WTC11 (cell line): Measurements from ENCODE around the gene ATP5MC3. TPM values are rescaled to one million over a fixed set of nuclear protein-coding genes. Genes with fewer than 3 reads are reported as not detected.

Experiments
- ATAC-seq: fragments of 200-7000 bp; cut with Tn5 transposase; 2 replicates; pipeline ENCODE4 v1.10.0; 2021; ENCODE audit warnings: mild to moderate bottlenecking, moderate library complexity
- CTCF ChIA-PET: fragments of 300-600 bp; sonication (Branson Sonifier 250); formaldehyde crosslinking; loops from one replicate; lab custom pipeline; 2021; ENCODE audit warnings: antibody characterized with exemption; lab: Charles Lee
- POLR2A ChIA-PET: fragments of 350-600 bp; sonication (Branson Sonifier 250); formaldehyde crosslinking; loops from one replicate; lab custom pipeline; 2021; ENCODE audit warnings: antibody characterized with exemption; lab: Charles Lee
- DNase-seq: peaks from one replicate; pipeline ENCODE4 v3.0.0; 2021; ENCODE audit warnings: low spot score
- H3K27ac Mint-ChIP-seq: 2 replicates; pipeline ENCODE4 v1.8.0; 2021; ENCODE audit warnings: mixed read lengths
- H3K27me3 Mint-ChIP-seq: 2 replicates; pipeline ENCODE4 v1.8.0; 2021; ENCODE audit warnings: low read depth, mild to moderate bottlenecking, moderate library complexity, mixed read lengths
- H3K36me3 Mint-ChIP-seq: 2 replicates; pipeline ENCODE4 v1.8.0; 2021; ENCODE audit warnings: mixed read lengths
- H3K4me1 Mint-ChIP-seq: 2 replicates; pipeline ENCODE4 v1.8.0; 2022; ENCODE audit warnings: mixed read lengths
- H3K4me3 Mint-ChIP-seq: 2 replicates; pipeline ENCODE4 v1.8.0; 2021; ENCODE audit warnings: mild to moderate bottlenecking, moderate library complexity, mixed read lengths
- H3K9me3 Mint-ChIP-seq: 2 replicates; pipeline ENCODE4 v1.8.0; 2021; ENCODE audit warnings: mixed read lengths
- ARID4B ChIP-seq: sonication (generic); formaldehyde crosslinking; IDR thresholded peaks from 2 replicates; pipeline ENCODE4 v1.8.0; 2023; ENCODE audit warnings: missing genetic modification reagents, mild to moderate bottlenecking, borderline replicate concordance
- ETV6 ChIP-seq: sonication (generic); formaldehyde crosslinking; IDR thresholded peaks from 2 replicates; pipeline ENCODE4 v1.8.1; 2022; ENCODE audit warnings: mild to moderate bottlenecking, missing genetic modification reagents
- GABPB1 ChIP-seq: sonication (generic); formaldehyde crosslinking; IDR thresholded peaks from 2 replicates; pipeline ENCODE4 v1.8.1; 2023; ENCODE audit warnings: mild to moderate bottlenecking, missing genetic modification reagents
- HMGA2 ChIP-seq: fragments of 250-450 bp; sonication (Bioruptor Pico); IDR thresholded peaks from 2 replicates; pipeline ENCODE4 v1.4.0; 2021; ENCODE audit warnings: mild to moderate bottlenecking, moderate library complexity
- JUN ChIP-seq: sonication (generic); formaldehyde crosslinking; IDR thresholded peaks from 2 replicates; pipeline ENCODE4 v1.8.0; 2023; ENCODE audit warnings: mild to moderate bottlenecking, missing genetic modification reagents
- MXD4 ChIP-seq: fragments of 250-450 bp; sonication (Bioruptor Pico); IDR thresholded peaks from 2 replicates; pipeline ENCODE4 v1.8.0; 2021; ENCODE audit warnings: mild to moderate bottlenecking, moderate library complexity, borderline replicate concordance
- NFATC4 ChIP-seq: fragments of 250-450 bp; sonication (Bioruptor Pico); IDR thresholded peaks from 2 replicates; pipeline ENCODE4 v1.9.0; 2021; ENCODE audit warnings: mild to moderate bottlenecking
- NFYB ChIP-seq: sonication (generic); formaldehyde crosslinking; conservative IDR thresholded peaks from 2 replicates; pipeline ENCODE4 v1.8.0; 2022; ENCODE audit warnings: low read depth, missing genetic modification reagents
- NR1H2 ChIP-seq: sonication (generic); formaldehyde crosslinking; IDR thresholded peaks from 2 replicates; pipeline ENCODE4 v1.9.0; 2021; ENCODE audit warnings: mild to moderate bottlenecking, moderate library complexity, missing genetic modification reagents
- PRRX2 ChIP-seq: fragments of 250-450 bp; sonication (Bioruptor Pico); IDR thresholded peaks from 2 replicates; pipeline ENCODE4 v1.8.0; 2021; ENCODE audit warnings: mild to moderate bottlenecking
- TCF7 ChIP-seq: sonication (generic); formaldehyde crosslinking; IDR thresholded peaks from 2 replicates; pipeline ENCODE4 v1.8.0; 2022; ENCODE audit warnings: mild to moderate bottlenecking, low read depth, missing genetic modification reagents, moderate library complexity
- TP53 ChIP-seq: sonication (generic); formaldehyde crosslinking; IDR thresholded peaks from 2 replicates; pipeline ENCODE4 v1.8.1; 2023; ENCODE audit warnings: mild to moderate bottlenecking, missing genetic modification reagents
- ZNF219 ChIP-seq: sonication (generic); formaldehyde crosslinking; IDR thresholded peaks from 2 replicates; pipeline ENCODE4 v1.8.0; 2023; ENCODE audit warnings: missing genetic modification reagents, mild to moderate bottlenecking, borderline replicate concordance
- ZNF281 ChIP-seq: sonication (generic); formaldehyde crosslinking; IDR thresholded peaks from 2 replicates; pipeline ENCODE4 v1.8.0; 2023; ENCODE audit warnings: mild to moderate bottlenecking, missing genetic modification reagents
- ZNF317 ChIP-seq: sonication (generic); formaldehyde crosslinking; IDR thresholded peaks from 2 replicates; pipeline ENCODE4 v1.8.1; 2023; ENCODE audit warnings: low read depth, mild to moderate bottlenecking, moderate library complexity, missing genetic modification reagents, borderline replicate concordance
- total RNA-seq: library from RNA; stranded (reverse); gene quantifications from 3 replicates; pipeline ENCODE4 v1.2.3, GENCODE V29; 2021
- TF ChIP-seq, protein P1 (sequence below): sonication (generic); formaldehyde crosslinking; IDR thresholded peaks from 2 replicates; pipeline ENCODE4 v1.8.1; 2022; ENCODE audit warnings: mild to moderate bottlenecking, missing genetic modification reagents, moderate library complexity, borderline replicate concordance
- TF ChIP-seq, protein P2 (sequence below): sonication (generic); formaldehyde crosslinking; IDR thresholded peaks from 2 replicates; pipeline ENCODE4 v1.8.0; 2022; ENCODE audit warnings: mild to moderate bottlenecking, missing genetic modification reagents

Gene ATP5MC3
- total RNA-seq, 1 experiment from 2014 or later, result 370 TPM

- TF ChIP-seq NR1H2 (CRISPR knock-in tag) (no peak), JUN (CRISPR knock-in tag) (no peak), MXD4 (CRISPR knock-in tag) (no peak), ARID4B (CRISPR knock-in tag) (no peak), HMGA2 (no peak)
Measured at GRCh38 chr2:175158894-175159293, 22.6 kb downstream of the ATP5MC3 start (continued).

GRCh38 chr2:175156534-175156933, 25.0 kb downstream of the ATP5MC3 start:
- POLR2A ChIA-PET, result interaction anchor here (0.5 to 1.1 kb wide), 2 partner anchors 12 to 66 kb away, joined by 3 read pairs; no protein-coding TSS in a partner anchor
- H3K27me3 Mint-ChIP-seq, result no peaks in the 10 kb centered on the region
- H3K4me1 Mint-ChIP-seq, result peaks cover 27% of the 10 kb centered on the region
- TF ChIP-seq TP53 (CRISPR knock-in tag) (no peak), ZNF281 (CRISPR knock-in tag) (no peak), GABPB1 (CRISPR knock-in tag) (no peak), NFYB (CRISPR knock-in tag) (no peak), NFATC4 (CRISPR knock-in tag) (no peak), ZNF219 (no peak)
- TF ChIP-seq, protein P1, sequence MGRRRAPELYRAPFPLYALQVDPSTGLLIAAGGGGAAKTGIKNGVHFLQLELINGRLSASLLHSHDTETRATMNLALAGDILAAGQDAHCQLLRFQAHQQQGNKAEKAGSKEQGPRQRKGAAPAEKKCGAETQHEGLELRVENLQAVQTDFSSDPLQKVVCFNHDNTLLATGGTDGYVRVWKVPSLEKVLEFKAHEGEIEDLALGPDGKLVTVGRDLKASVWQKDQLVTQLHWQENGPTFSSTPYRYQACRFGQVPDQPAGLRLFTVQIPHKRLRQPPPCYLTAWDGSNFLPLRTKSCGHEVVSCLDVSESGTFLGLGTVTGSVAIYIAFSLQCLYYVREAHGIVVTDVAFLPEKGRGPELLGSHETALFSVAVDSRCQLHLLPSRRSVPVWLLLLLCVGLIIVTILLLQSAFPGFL (CRISPR knock-in tag), result no peak
- peak overlapping the region; percentile 88 for H3K27ac Mint-ChIP-seq
- no peak for DNase-seq
- peak; percentile 69 for ATAC-seq
- H3K36me3 Mint-ChIP-seq, result no peaks in the 10 kb centered on the region; the same call in 1 of the 2 replicates
- CTCF ChIA-PET, result no interaction called here
- H3K9me3 Mint-ChIP-seq, result no peaks in the 10 kb centered on the region
- H3K4me3 Mint-ChIP-seq, result no peak overlapping the region

- ChIA-PET POLR2A (no interaction called here), CTCF (interaction anchor here (0.6 kb wide), 1 partner anchor 11 kb away, joined by 3 read pairs; no protein-coding TSS in a partner anchor)
- Mint-ChIP-seq H3K27ac (no peak overlapping the region), H3K9me3 (no peaks in the 10 kb centered on the region), H3K36me3 (no peaks in the 10 kb centered on the region; the same call in none of the 2 replicates), H3K4me1 (peaks cover 28% of the 10 kb centered on the region), H3K27me3 (no peaks in the 10 kb centered on the region), H3K4me3 (no peak overlapping the region)
- DNase-seq (no peak), ATAC-seq (no peak)
- TF ChIP-seq, protein P2, sequence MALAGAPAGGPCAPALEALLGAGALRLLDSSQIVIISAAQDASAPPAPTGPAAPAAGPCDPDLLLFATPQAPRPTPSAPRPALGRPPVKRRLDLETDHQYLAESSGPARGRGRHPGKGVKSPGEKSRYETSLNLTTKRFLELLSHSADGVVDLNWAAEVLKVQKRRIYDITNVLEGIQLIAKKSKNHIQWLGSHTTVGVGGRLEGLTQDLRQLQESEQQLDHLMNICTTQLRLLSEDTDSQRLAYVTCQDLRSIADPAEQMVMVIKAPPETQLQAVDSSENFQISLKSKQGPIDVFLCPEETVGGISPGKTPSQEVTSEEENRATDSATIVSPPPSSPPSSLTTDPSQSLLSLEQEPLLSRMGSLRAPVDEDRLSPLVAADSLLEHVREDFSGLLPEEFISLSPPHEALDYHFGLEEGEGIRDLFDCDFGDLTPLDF (CRISPR knock-in tag), result no peak
- TF ChIP-seq ZNF317 (CRISPR knock-in tag) (no peak), HMGA2 (no peak), PRRX2 (CRISPR knock-in tag) (no peak), ETV6 (no peak), TCF7 (no peak), ARID4B (CRISPR knock-in tag) (no peak)
Measured at GRCh38 chr2:175154661-175155082, 26.8 kb downstream of the ATP5MC3 start.
